HFFc6 (cell line): ENCODE results near the gene NF2. TPM values are rescaled to one million over a fixed set of nuclear protein-coding genes. Genes with fewer than 3 reads are reported as not detected.

Experiments used
- DNase-seq: peaks from one replicate; pipeline ENCODE4 v3.0.0-alpha.2; 2018
- H3K27ac Mint-ChIP-seq: 2 replicates; pipeline ENCODE4 v1.8.0; 2020; ENCODE audit warnings: mild to moderate bottlenecking, mixed read lengths
- H3K27me3 Mint-ChIP-seq: 2 replicates; pipeline ENCODE4 v1.8.0; 2021; ENCODE audit warnings: mild to moderate bottlenecking, moderate library complexity, mixed read lengths; ENCODE audit not compliant: insufficient read depth
- H3K36me3 Mint-ChIP-seq: 2 replicates; pipeline ENCODE4 v1.8.0; 2021; ENCODE audit warnings: low read depth, mixed read lengths
- H3K4me1 Mint-ChIP-seq: 2 replicates; pipeline ENCODE4 v1.8.0; 2020; ENCODE audit warnings: low read depth, mixed read lengths
- H3K4me3 Mint-ChIP-seq: 2 replicates; pipeline ENCODE4 v1.8.0; 2020; ENCODE audit warnings: mild to moderate bottlenecking, moderate library complexity, mixed read lengths
- H3K9me3 Mint-ChIP-seq: 2 replicates; pipeline ENCODE4 v1.8.0; 2020; ENCODE audit warnings: mild to moderate bottlenecking, mixed read lengths
- CTCF ChIP-seq: fragments of 200-600 bp; sonication (generic); IDR thresholded peaks from 2 replicates; pipeline ENCODE4 v1.5.0; 2021; ENCODE audit warnings: antibody characterized with exemption, mild to moderate bottlenecking
- total RNA-seq, 6 experiments: library from RNA; stranded (reverse); fragmentation: NEBNext Ultra II Directional; extraction: Animal tissue kit (Norgen Biotek cat#: 25700); gene quantifications; 2 replicates in 1 of 6; 3 replicates in 5 of 6; pipeline ENCODE4 v1.2.3, GENCODE V29; 2021

Gene NF2
- total RNA-seq, 6 experiments from 2014 or later = 161 to 184 (median 176) TPM

- Mint-ChIP-seq H3K4me3 (no peak overlapping the region), H3K36me3 (no peaks in the 10 kb centered on the region), H3K4me1 (no peaks in the 10 kb centered on the region), H3K27me3 (no peaks in the 10 kb centered on the region; the same call in 1 of the 2 replicates), H3K27ac (no peak overlapping the region), H3K9me3 (no peaks in the 10 kb centered on the region)
- TF ChIP-seq CTCF = no peak
- DNase-seq = no peak
Measured at GRCh38 chr22:29733362-29734201, 130.1 kb downstream of the NF2 start.

- no peak overlapping the region for H3K27ac Mint-ChIP-seq
Measured at GRCh38 chr22:29734406-29734805, 131.0 kb downstream of the NF2 start.

GRCh38 chr22:29734838-29735237 lies 131.4 kb downstream of the NF2 start:
- Mint-ChIP-seq H3K27ac (no peak overlapping the region), H3K36me3 (no peaks in the 10 kb centered on the region), H3K9me3 (no peaks in the 10 kb centered on the region), H3K4me1 (no peaks in the 10 kb centered on the region), H3K27me3 (no peaks in the 10 kb centered on the region; the same call in 1 of the 2 replicates), H3K4me3 (no peak overlapping the region)
- DNase-seq = no peak
- TF ChIP-seq CTCF = no peak

More at GRCh38 chr22:29734406-29734805, 131.0 kb downstream of the NF2 start:
- Mint-ChIP-seq H3K9me3 (no peaks in the 10 kb centered on the region), H3K4me3 (no peak overlapping the region), H3K36me3 (no peaks in the 10 kb centered on the region), H3K27me3 (no peaks in the 10 kb centered on the region; the same call in 1 of the 2 replicates), H3K4me1 (no peaks in the 10 kb centered on the region)
- DNase-seq = no peak
- no peak for TF ChIP-seq CTCF

GRCh38 chr22:29735416-29735815 lies 132.0 kb downstream of the NF2 start:
- no peak overlapping the region for H3K4me3 Mint-ChIP-seq
- H3K4me1 Mint-ChIP-seq = no peaks in the 10 kb centered on the region
- no peaks in the 10 kb centered on the region; the same call in 1 of the 2 replicates for H3K27me3 Mint-ChIP-seq
- no peak overlapping the region for H3K27ac Mint-ChIP-seq
- no peaks in the 10 kb centered on the region for H3K9me3 Mint-ChIP-seq
- no peaks in the 10 kb centered on the region for H3K36me3 Mint-ChIP-seq
- TF ChIP-seq CTCF = no peak
- no peak for DNase-seq

GRCh38 chr22:29737251-29738117 lies 134.1 kb downstream of the NF2 start:
- Mint-ChIP-seq H3K36me3 (peaks cover 7% of the 10 kb centered on the region; the same call in 1 of the 2 replicates), H3K27me3 (no peaks in the 10 kb centered on the region; the same call in 1 of the 2 replicates), H3K9me3 (no peaks in the 10 kb centered on the region), H3K27ac (no peak overlapping the region), H3K4me1 (no peaks in the 10 kb centered on the region), H3K4me3 (no peak overlapping the region)
- TF ChIP-seq CTCF = no peak
- DNase-seq = no peak
